BJ (cell line): ENCODE measurements around the gene ARL15. TPM values are rescaled to one million over a fixed set of nuclear protein-coding genes. Genes with fewer than 3 reads are reported as not detected.

Experiments used
- CTCF ChIA-PET: fragments of 350-600 bp; formaldehyde crosslinking; extraction: SDS; loops from one replicate; lab custom pipeline; 2021; ENCODE audit warnings: antibody characterized with exemption, inconsistent platforms; lab: Yijun Ruan, JAX
- POLR2A ChIA-PET: fragments of 300-600 bp; sonication (Branson Sonifier 250); formaldehyde crosslinking; extraction: SDS; loops from one replicate; lab custom pipeline; 2021; ENCODE audit warnings: antibody characterized with exemption; lab: Charles Lee
- DNase-seq: peaks from one replicate; pipeline ENCODE4 v3.0.0-alpha.2; 2011; ENCODE audit warnings: low read depth
- H3K27me3 ChIP-seq: 2 replicates; pipeline ENCODE4 v1.6.0; 2011; ENCODE audit warnings: low read length; ENCODE audit not compliant: control insufficient read depth, insufficient read depth
- H3K36me3 ChIP-seq: 2 replicates; pipeline ENCODE4 v1.5.1; 2011; ENCODE audit warnings: low read length; ENCODE audit not compliant: control insufficient read depth, insufficient read depth
- H3K4me3 ChIP-seq: 2 replicates; pipeline ENCODE4 v1.5.1; 2011; ENCODE audit warnings: low read depth, mild to moderate bottlenecking, control low read depth, low read length
- polyA plus RNA-seq: library from polyadenylated mRNA; depleted of rRNA; stranded (reverse); fragments of >200 nt; gene quantifications from 2 replicates; pipeline ENCODE4 v1.2.3, GENCODE V29; 2011
- TF ChIP-seq, protein P1 (sequence below): IDR thresholded peaks from 2 replicates; pipeline ENCODE4 v1.5.1; 2011; ENCODE audit warnings: low read depth, mild to moderate bottlenecking, control low read depth, inconsistent platforms, low read length, moderate library complexity; ENCODE audit not compliant: insufficient read depth

The ARL15 gene
- polyA plus RNA-seq, 1 experiment, result 11.9 TPM

DNA sequence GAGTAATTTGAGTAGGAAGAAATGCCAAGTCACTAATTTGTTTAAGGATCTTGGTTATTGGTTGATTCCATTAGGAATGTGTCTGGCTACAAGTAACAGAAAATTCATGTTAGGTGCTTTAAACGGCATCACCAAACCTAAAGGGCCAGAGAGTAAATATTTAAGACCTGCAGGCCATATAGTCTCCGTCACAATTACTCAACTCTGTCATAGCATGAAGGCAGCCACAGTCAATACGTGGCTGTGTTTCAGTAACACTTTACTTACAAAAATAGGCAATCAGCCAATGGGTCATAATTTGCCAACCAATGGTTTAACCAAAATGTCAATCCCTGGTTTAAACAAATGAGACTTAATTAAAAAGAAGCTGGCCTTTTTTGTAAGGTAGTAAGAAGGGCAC is 98.5 kb downstream of the ARL15 start:
- ChIA-PET POLR2A (interaction anchor here (0.7 kb wide), 1 partner anchor 727 kb away, joined by 3 read pairs; no protein-coding TSS in a partner anchor), CTCF (interaction anchor here (1.3 kb wide), 1 partner anchor 1091 kb away, joined by 3 read pairs; no protein-coding TSS in a partner anchor)

DNA sequence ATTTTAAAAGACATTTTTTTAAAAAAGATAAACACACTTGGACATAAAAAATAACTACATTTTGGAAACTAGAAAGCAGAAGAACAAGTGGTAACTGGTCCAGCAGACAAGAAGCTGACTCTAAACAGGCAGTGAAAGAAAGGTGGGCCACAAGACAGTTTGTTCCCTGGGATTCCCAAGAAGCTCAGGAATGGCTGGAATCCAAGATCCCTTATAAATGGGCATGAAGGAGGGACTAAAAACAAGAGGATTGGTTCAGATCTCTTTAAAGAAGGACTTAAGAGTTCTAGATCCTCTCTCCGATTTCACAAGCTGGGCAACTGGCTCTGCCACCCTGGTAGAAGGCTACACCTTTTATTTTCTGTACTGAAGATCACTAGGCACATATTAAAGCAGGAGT is 102.8 kb downstream of the ARL15 start:
- POLR2A ChIA-PET, result no interaction called here
- no peaks in the 10 kb centered on the region for H3K36me3 ChIP-seq
- no peak for DNase-seq
- no peak overlapping the region for H3K4me3 ChIP-seq
- CTCF ChIA-PET, result no interaction called here
- H3K27me3 ChIP-seq, result no peaks in the 10 kb centered on the region
- TF ChIP-seq, protein P1, sequence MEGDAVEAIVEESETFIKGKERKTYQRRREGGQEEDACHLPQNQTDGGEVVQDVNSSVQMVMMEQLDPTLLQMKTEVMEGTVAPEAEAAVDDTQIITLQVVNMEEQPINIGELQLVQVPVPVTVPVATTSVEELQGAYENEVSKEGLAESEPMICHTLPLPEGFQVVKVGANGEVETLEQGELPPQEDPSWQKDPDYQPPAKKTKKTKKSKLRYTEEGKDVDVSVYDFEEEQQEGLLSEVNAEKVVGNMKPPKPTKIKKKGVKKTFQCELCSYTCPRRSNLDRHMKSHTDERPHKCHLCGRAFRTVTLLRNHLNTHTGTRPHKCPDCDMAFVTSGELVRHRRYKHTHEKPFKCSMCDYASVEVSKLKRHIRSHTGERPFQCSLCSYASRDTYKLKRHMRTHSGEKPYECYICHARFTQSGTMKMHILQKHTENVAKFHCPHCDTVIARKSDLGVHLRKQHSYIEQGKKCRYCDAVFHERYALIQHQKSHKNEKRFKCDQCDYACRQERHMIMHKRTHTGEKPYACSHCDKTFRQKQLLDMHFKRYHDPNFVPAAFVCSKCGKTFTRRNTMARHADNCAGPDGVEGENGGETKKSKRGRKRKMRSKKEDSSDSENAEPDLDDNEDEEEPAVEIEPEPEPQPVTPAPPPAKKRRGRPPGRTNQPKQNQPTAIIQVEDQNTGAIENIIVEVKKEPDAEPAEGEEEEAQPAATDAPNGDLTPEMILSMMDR, result no peak

More for the DNA sequence above, 98.5 kb downstream of the ARL15 start:
- no peak for DNase-seq
- Histone ChIP-seq H3K27me3 (no peaks in the 10 kb centered on the region), H3K4me3 (no peak overlapping the region), H3K36me3 (no peaks in the 10 kb centered on the region)
- TF ChIP-seq, protein P1, result no peak

DNA sequence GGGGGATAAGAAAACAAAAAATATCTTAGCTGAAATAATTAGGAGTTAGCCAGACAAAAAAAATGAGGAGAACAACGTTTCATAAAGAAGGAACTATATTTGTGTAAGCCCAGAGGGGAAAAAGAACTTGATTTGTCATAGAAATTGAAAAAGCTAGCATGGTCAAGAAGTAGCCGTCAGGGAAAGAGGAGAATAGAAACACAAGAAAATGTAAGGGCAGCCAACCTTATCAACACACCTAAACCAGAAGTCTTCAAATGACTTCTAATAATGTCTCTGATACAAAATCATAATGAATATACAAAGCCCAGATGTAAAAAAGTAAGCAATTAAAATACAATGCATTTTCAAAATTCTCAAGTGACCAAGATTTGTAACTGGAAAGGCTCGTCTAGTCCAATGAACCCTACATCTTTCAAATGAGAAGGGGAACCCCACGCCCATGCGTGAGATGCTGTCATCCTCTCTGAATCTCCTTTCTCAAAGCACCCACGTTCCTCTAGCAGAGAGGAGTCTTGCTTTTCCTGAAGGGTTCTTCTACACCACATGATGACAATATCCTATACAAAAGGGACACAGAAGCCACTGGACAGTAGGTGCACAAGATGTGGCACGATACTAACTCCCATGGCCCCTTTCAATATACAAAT is 103.7 kb downstream of the ARL15 start:
- no peaks in the 10 kb centered on the region for H3K36me3 ChIP-seq
- no peak overlapping the region for H3K4me3 ChIP-seq
- TF ChIP-seq, protein P1, result no peak
- ChIA-PET CTCF (no interaction called here), POLR2A (no interaction called here)
- H3K27me3 ChIP-seq, result no peaks in the 10 kb centered on the region
- DNase-seq, result no peak

DNA sequence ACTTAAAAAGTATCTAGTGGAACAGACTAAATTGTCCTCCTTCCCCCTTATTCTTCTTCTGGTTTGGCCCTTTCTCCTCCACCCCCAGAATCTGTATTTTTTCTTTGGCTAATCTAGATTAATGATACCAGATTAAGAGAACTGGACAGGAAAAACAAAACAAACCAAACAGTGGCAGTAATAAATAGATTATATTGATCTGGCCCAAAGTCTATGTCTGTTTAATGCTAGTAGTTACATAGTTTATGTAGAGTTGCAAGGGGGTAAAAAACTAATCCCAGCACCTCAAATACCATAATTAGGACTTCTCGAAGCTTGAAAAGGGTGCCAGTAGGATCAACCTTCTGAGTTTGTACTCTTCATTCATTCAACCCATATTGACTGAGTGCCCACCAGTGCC is 104.5 kb downstream of the ARL15 start:
- ChIA-PET CTCF (no interaction called here), POLR2A (no interaction called here)
- H3K36me3 ChIP-seq, result no peaks in the 10 kb centered on the region
- TF ChIP-seq, protein P1, result no peak
- no peak overlapping the region for H3K4me3 ChIP-seq
- H3K27me3 ChIP-seq, result no peaks in the 10 kb centered on the region
- DNase-seq, result no peak

DNA sequence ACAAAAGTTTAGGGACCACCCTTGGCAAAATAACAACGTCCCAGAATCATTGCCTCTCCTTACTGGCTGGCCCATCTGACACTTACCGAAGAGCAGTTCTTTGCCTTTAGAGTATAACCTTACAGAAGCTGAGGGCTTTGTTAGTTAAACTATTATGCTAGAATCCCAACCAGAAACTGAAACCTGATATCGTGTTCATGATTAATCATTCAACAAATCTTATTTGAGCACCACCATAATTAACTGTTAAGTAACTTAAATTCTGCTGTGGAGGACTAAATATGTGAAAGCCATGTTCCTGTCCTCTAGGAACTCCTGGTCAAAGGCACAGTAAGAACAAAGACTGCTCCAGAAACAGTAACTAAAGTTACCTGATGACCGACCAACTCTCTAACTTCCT is 104.9 kb downstream of the ARL15 start:
- CTCF ChIA-PET, result no interaction called here

More for the DNA sequence above, 104.9 kb downstream of the ARL15 start:
- H3K4me3 ChIP-seq, result no peak overlapping the region
- H3K27me3 ChIP-seq, result no peaks in the 10 kb centered on the region
- TF ChIP-seq, protein P1, result no peak
- POLR2A ChIA-PET, result no interaction called here
- H3K36me3 ChIP-seq, result no peaks in the 10 kb centered on the region
- no peak for DNase-seq
